ENCODE results near the gene LSM10. TPM values are rescaled to one million over a fixed set of nuclear protein-coding genes. Genes with fewer than 3 reads are reported as not detected.

The LSM10 gene
- total and polyA plus RNA-seq, 2 donors: 14.2 to 44.2 TPM

GRCh38 chr1:36343651-36344394 is 53.9 kb downstream of the LSM10 start:
- peaks cover 35 to 56% of the 10 kb centered on the region in 2 donors for H3K36me3 ChIP-seq (ENCODE audit: control insufficient read depth in 2 of 2, insufficient read depth in 2 of 2, low read length in 1 of 2)
- no peaks in the 10 kb centered on the region for H3K27me3 ChIP-seq (ENCODE audit: control insufficient read depth in 2 of 2, insufficient read depth in 1 of 2, low read length in 1 of 2)
- no peaks in the 10 kb centered on the region for H3K4me1 ChIP-seq (ENCODE audit: control insufficient read depth in 2 of 2, insufficient read depth in 2 of 2, low read length in 2 of 2)
- DNase-seq (ENCODE audit: low read depth in 6 of 9, low spot score in 9 of 9): no peak
- H3K9me3 ChIP-seq (ENCODE audit: control insufficient read depth in 2 of 2, insufficient read depth in 1 of 2, low read length in 1 of 2): no peaks in the 10 kb centered on the region
- no peak overlapping the region for H3K4me3 ChIP-seq (ENCODE audit: low read length in 2 of 2)
- no peak overlapping the region for H3K27ac ChIP-seq (ENCODE audit: low read depth in 1 of 2, low read length in 1 of 2)
- 98% methylated on average over 24 of the region's 24 CpGs for WGBS

Other genes with a start within 250 kb of the LSM10 start
- gene TRAPPC3, start 248.4 kb downstream of the LSM10 start, total RNA-seq: 77.7 TPM
- 73.6 TPM for gene TRAPPC3, start 248.4 kb downstream of the LSM10 start, polyA plus RNA-seq
- 31.9 TPM for gene MAP7D1, start 241.7 kb downstream of the LSM10 start, total RNA-seq
- 68.6 TPM for gene MAP7D1, start 241.7 kb downstream of the LSM10 start, polyA plus RNA-seq
- gene THRAP3, start 173.5 kb downstream of the LSM10 start, total RNA-seq: 80.9 TPM
- gene THRAP3, start 173.5 kb downstream of the LSM10 start, polyA plus RNA-seq: 47.6 TPM
- gene SH3D21, start 91.5 kb downstream of the LSM10 start, total RNA-seq: 1.3 TPM
- gene SH3D21, start 91.5 kb downstream of the LSM10 start, polyA plus RNA-seq: 6.0 TPM
- 15.5 TPM for gene EVA1B, start 74.3 kb downstream of the LSM10 start, total RNA-seq
- gene EVA1B, start 74.3 kb downstream of the LSM10 start, polyA plus RNA-seq: 11.2 TPM
- gene STK40, start 12.0 kb downstream of the LSM10 start, total RNA-seq: 17.6 TPM
- gene STK40, start 12.0 kb downstream of the LSM10 start, polyA plus RNA-seq: 20.7 TPM
- gene OSCP1, start 52.5 kb upstream of the LSM10 start, total RNA-seq: 4.0 TPM
- 4.8 TPM for gene OSCP1, start 52.5 kb upstream of the LSM10 start, polyA plus RNA-seq
- gene MRPS15, start 66.5 kb upstream of the LSM10 start, total RNA-seq: 60.4 TPM
- gene MRPS15, start 66.5 kb upstream of the LSM10 start, polyA plus RNA-seq: 80.7 TPM
- 3.7 TPM for gene CSF3R, start 85.0 kb upstream of the LSM10 start, total RNA-seq
- gene CSF3R, start 85.0 kb upstream of the LSM10 start, polyA plus RNA-seq: 8.6 TPM